ENCODE measurements around the gene FAM53C.

DNA sequence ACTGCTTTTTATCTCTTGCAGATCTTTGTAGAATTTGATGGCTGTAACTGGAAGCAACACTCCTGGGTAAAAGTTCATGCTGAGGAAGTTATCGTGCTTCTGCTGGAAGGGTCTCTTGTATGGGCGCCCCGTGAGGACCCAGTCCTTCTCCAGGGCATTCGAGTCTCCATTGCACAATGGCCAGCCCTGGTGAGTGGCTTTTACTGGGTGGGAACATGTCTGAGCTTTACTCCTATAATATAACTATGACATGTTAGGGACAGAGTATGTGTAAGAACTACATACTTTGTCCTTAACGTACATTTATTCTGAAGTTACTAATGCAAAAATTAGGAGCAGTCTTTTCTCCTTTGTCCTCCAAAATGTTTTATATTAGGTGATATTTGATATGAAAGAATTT lies 34.6 kb downstream of the FAM53C start:
- TF ChIP-seq POLR2A (IDR thresholded peaks at IDR 0.05) (no peak), POLR2AphosphoS5 (IDR thresholded peaks at IDR 0.05) (no peak)
